Left lung (tissue), 10 donors: ENCODE measurements around the gene NPVF. TPM values are rescaled to one million over a fixed set of nuclear protein-coding genes. Genes with fewer than 3 reads are reported as not detected.

Source experiments
- ATAC-seq: fragments of 200-7000 bp; cut with Tn5 transposase; one replicate; pipeline ENCODE4 v1.9.1; 2020; ENCODE audit warnings: moderate library complexity
- DNase-seq, 4 donors: peaks; one replicate each; pipeline ENCODE4 v3.0.0-alpha.2; 2013 to 2020
- H3K27ac ChIP-seq, 2 donors: fragments of 200-600 bp; sonication (generic) in 1 of 2; one replicate each; pipeline versions ENCODE4 v1.5.0 to v1.8.0; 2020 to 2021
- H3K27me3 ChIP-seq, 2 donors: fragments of 200-600 bp; sonication (generic) in 1 of 2; one replicate each; pipeline versions ENCODE4 v1.5.0 to v1.8.0; 2020 to 2021
- H3K36me3 ChIP-seq, 2 donors: fragments of 200-600 bp; sonication (generic) in 1 of 2; one replicate each; pipeline versions ENCODE4 v1.5.0 to v1.8.0; 2020 to 2021
- H3K4me1 ChIP-seq, 2 donors: fragments of 200-600 bp; one replicate each; pipeline ENCODE4 v1.8.0; 2021
- H3K4me3 ChIP-seq, 2 donors: fragments of 200-600 bp; sonication (generic) in 1 of 2; one replicate each; pipeline versions ENCODE4 v1.5.0 to v1.8.0; 2020 to 2021; ENCODE audit warnings: mild to moderate bottlenecking in 1 of 2
- H3K9me3 ChIP-seq, 2 donors: fragments of 200-600 bp; sonication (generic) in 1 of 2; one replicate each; pipeline versions ENCODE4 v1.5.0 to v1.8.0; 2020 to 2021
- intact Hi-C, 2 donors: fragments of 100-400 bp; cut with DNase I; formaldehyde crosslinking; loops; one replicate each; pipeline versions ENCODE4 v1.11.2 to v1.14.2; 2022
- polyA plus RNA-seq, 6 donors: library from polyadenylated mRNA; unstranded; fragments of 120-200 nt; gene quantifications; one replicate each; pipeline ENCODE4 v1.2.1, GENCODE V29; 2013; ENCODE audit not compliant: insufficient read length in 6 of 6
- total RNA-seq, 2 donors: library from RNA; stranded (reverse); fragmentation: NEBNext Ultra II Directional; extraction: Animal tissue kit (Norgen Biotek cat#: 25700); gene quantifications; one replicate each; pipeline ENCODE4 v1.2.1, GENCODE V29; 2021
- TF ChIP-seq, protein P1 (sequence below), 2 donors: fragments of 200-600 bp; sonication (generic) in 1 of 2; IDR thresholded peaks; one replicate each; pipeline versions ENCODE4 v1.5.0 to v1.8.0; 2021; ENCODE audit warnings: antibody characterized with exemption in 2 of 2
- donor health status: DM: no; HTN: yes; CAD: no.
- donor health status: DM: no; HTN: no; CAD: no.

NPVF gene
- total and polyA plus RNA-seq, 8 donors: not detected

DNA sequence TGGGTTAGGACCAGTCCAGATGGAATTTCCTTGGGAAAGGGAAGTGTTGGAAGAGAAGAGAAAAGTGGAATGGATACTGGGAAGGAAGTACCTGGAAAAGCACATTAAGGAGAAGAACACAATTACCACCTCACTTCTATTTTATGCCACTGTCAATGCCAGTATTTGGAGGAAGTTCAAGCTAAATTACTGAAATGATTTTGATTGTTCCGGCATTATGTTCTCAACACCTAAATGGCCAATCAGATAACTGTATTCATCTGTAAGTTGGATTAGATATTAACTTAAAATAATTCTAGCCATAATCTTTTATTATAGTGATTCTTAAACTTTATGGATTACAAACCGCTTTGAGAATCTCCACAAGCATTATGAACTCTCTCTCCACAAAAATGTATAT lies 7.3 kb downstream of the NPVF start:
- TF ChIP-seq, protein P1, sequence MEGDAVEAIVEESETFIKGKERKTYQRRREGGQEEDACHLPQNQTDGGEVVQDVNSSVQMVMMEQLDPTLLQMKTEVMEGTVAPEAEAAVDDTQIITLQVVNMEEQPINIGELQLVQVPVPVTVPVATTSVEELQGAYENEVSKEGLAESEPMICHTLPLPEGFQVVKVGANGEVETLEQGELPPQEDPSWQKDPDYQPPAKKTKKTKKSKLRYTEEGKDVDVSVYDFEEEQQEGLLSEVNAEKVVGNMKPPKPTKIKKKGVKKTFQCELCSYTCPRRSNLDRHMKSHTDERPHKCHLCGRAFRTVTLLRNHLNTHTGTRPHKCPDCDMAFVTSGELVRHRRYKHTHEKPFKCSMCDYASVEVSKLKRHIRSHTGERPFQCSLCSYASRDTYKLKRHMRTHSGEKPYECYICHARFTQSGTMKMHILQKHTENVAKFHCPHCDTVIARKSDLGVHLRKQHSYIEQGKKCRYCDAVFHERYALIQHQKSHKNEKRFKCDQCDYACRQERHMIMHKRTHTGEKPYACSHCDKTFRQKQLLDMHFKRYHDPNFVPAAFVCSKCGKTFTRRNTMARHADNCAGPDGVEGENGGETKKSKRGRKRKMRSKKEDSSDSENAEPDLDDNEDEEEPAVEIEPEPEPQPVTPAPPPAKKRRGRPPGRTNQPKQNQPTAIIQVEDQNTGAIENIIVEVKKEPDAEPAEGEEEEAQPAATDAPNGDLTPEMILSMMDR (IDR thresholded peaks at IDR 0.05): no peak
- Histone ChIP-seq H3K27me3 (peaks cover 0 to 13% of the 10 kb centered on the region in 2 donors), H3K27ac (no peak overlapping the region), H3K4me1 (no peaks in the 10 kb centered on the region), H3K36me3 (no peaks in the 10 kb centered on the region), H3K4me3 (no peak overlapping the region), H3K9me3 (no peaks in the 10 kb centered on the region)
- DNase-seq (no peak), ATAC-seq (no peak)
- intact Hi-C loops: no loop called here

DNA sequence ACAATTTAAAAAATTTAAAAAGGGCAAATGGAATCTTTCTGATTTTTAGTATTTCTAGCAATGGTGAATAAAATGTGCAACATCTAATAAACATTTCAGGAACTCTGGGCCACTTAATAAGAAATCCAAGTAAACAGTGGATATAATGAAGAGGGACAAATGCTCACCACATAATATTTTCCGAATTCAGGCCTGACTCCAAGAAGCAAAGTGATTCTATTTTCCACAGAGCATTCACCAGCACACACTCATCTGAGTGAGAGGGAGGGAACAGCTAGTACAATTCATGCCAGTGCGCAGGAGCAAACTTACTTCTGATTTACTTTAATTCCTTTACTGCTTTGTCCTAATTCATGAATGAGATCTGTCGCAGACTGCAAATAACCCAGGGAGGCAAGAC lies 10.1 kb downstream of the NPVF start:
- ATAC-seq: no peak
- Histone ChIP-seq H3K36me3 (no peaks in the 10 kb centered on the region), H3K27me3 (peaks cover 0 to 9% of the 10 kb centered on the region in 2 donors), H3K9me3 (no peaks in the 10 kb centered on the region), H3K4me3 (no peak overlapping the region), H3K27ac (no peak overlapping the region), H3K4me1 (no peaks in the 10 kb centered on the region)
- peak in 1 of 4 donors; percentile 32 for DNase-seq
- intact Hi-C loops: no loop called here
- TF ChIP-seq, protein P1 (IDR thresholded peaks at IDR 0.05): no peak

DNA sequence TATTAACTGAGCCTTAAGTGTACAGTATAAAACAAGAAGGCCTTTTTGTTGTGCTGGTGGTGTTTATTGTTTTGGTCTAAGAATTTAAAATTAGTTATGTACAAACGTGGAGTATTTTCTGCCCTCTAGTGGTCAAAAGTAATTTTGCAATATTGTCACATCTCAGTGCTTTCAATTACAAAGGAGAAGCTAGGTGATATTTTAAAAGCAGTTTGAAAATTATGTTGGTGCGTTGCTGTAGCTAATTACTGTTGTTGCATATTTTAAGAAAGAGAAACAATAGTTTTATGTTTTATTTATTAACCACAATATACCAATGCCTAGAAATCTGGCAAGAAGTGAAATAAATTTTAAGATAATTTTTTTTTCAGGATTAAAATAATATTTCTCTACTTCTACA lies 11.4 kb downstream of the NPVF start:
- no peaks in the 10 kb centered on the region for H3K4me1 ChIP-seq
- H3K36me3 ChIP-seq: no peaks in the 10 kb centered on the region
- H3K4me3 ChIP-seq: no peak overlapping the region
- H3K9me3 ChIP-seq: no peaks in the 10 kb centered on the region
- intact Hi-C loops: no loop called here
- peak in 1 of 4 donors; percentile 52 for DNase-seq
- H3K27me3 ChIP-seq: no peaks in the 10 kb centered on the region
- ATAC-seq: peak; percentile 33
- H3K27ac ChIP-seq: no peak overlapping the region
- TF ChIP-seq, protein P1 (IDR thresholded peaks at IDR 0.05): peak; percentile 68 to 82

DNA sequence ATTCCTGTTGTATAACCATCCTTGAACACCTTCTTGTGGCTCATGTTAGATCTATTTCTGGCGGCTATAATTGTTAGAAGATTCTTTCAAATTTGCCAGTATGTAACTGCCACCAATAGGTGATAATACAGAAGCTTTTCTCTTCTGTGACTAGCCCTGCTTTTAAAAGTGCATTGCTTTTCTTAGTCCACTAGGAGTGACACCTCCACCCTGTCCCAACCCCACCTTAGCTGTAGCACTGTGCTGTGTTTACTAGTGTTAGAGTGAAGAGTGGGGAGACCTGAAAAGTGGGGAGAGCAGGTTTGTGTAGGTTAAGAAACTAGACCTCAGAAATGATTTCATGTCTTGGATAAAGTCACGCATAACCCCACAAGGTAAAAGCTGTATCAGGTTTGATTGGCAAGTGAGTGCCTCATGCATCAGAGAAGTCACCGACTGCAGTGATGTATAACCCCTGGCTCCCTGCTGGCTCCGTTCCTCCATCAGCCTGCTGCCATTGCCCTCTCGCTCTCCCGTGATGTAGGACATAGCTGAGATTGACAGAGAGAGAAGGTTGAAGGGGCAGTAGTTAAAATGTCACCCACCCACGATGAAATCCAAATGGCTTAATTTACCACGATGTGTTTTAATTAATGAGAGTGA lies 12.5 kb downstream of the NPVF start:
- ATAC-seq (no peak), DNase-seq (no peak)
- H3K4me3 ChIP-seq: no peak overlapping the region
- H3K9me3 ChIP-seq: no peaks in the 10 kb centered on the region
- no peak overlapping the region for H3K27ac ChIP-seq
- H3K27me3 ChIP-seq: no peaks in the 10 kb centered on the region
- no peaks in the 10 kb centered on the region for H3K4me1 ChIP-seq
- TF ChIP-seq, protein P1 (IDR thresholded peaks at IDR 0.05): no peak
- no peaks in the 10 kb centered on the region for H3K36me3 ChIP-seq
- intact Hi-C loops: no loop called here

DNA sequence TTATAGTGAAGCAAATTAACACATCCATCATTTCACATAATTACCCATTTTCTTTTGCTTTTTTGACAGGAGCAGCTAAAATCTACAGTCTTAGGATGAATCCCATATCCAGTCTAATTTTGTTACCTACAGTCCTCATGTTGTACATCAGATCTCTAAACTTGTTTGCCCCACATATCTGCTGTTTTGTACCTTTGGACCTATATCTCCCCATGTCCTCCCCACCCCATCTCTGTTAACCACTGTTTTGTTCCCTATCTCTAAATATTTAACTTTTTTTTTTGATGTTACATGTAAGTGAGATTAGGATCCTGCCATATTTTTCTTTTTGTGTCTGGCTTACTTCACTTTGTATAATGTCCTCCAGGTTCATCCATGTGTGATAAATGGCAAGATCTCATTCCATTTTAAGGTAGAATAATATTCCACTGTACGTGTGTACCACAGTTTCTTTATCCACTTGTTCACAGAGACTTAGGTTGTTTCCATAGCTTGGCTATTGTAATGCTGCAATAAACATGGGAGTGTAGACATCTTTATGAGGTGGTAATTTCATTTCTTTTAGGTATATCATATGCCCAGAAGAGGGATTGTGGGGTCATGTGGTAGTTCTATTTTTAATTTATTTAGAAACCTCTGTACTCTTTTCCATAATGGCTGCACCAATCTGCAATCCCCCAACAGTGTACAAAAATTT lies 19.6 kb downstream of the NPVF start:
- TF ChIP-seq, protein P1 (IDR thresholded peaks at IDR 0.05): no peak
- ATAC-seq: no peak

More for the DNA sequence above, 19.6 kb downstream of the NPVF start:
- DNase-seq: no peak
- H3K27ac ChIP-seq: no peak overlapping the region
- no peak overlapping the region for H3K4me3 ChIP-seq
- peaks cover 0 to 7% of the 10 kb centered on the region in 2 donors for H3K9me3 ChIP-seq
- intact Hi-C loops: no loop called here
- H3K36me3 ChIP-seq: no peaks in the 10 kb centered on the region
- no peaks in the 10 kb centered on the region for H3K4me1 ChIP-seq
- no peaks in the 10 kb centered on the region for H3K27me3 ChIP-seq
